Measurements from ENCODE around the gene ERC2. TPM values are rescaled to one million over a fixed set of nuclear protein-coding genes. Genes with fewer than 3 reads are reported as not detected.
A peak's percentile ranks its signal among the peaks of the same experiment; 100 is the strongest.

ERC2 gene
- total and polyA plus RNA-seq, 2 donors (not counting 1 experiment from before 2014, with no cell fraction given): 0.14 to 0.17 TPM

DNA sequence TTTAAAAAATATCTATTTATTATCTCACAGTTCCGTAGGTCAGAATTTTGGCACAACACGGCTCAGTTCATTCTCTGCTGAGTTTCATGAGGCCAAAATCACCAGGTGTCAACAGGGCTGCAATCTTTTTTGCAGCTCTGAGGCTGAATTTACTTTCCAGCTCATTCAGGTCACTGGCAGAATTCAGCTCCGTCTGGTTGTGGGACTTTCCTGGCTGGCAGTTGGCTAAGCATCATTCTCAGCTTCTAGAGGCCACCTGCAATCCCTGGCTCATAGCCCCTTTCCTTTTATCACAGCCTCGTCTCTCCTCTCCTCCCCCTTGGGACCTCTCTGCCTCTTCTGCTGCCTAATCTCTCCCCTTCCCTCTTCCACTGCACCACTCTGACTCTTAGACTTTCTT, 807.1 kb downstream of the ERC2 start:
- DNase-seq (ENCODE audit: low read depth in 2 of 2): peak in 1 of 2 donors; percentile 8
- no peaks in the 10 kb centered on the region for H3K79me2 ChIP-seq (ENCODE audit: control insufficient read depth, insufficient read depth, low read length)
- TF ChIP-seq, protein P1, sequence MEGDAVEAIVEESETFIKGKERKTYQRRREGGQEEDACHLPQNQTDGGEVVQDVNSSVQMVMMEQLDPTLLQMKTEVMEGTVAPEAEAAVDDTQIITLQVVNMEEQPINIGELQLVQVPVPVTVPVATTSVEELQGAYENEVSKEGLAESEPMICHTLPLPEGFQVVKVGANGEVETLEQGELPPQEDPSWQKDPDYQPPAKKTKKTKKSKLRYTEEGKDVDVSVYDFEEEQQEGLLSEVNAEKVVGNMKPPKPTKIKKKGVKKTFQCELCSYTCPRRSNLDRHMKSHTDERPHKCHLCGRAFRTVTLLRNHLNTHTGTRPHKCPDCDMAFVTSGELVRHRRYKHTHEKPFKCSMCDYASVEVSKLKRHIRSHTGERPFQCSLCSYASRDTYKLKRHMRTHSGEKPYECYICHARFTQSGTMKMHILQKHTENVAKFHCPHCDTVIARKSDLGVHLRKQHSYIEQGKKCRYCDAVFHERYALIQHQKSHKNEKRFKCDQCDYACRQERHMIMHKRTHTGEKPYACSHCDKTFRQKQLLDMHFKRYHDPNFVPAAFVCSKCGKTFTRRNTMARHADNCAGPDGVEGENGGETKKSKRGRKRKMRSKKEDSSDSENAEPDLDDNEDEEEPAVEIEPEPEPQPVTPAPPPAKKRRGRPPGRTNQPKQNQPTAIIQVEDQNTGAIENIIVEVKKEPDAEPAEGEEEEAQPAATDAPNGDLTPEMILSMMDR (conservative IDR thresholded peaks at IDR 0.05 in 1 of 2, IDR thresholded peaks at IDR 0.05 in 1 of 2; ENCODE audit: low read depth in 1 of 2, low read length in 2 of 2): no peak
- no peak for TF ChIP-seq EZH2 (IDR thresholded peaks at IDR 0.05; ENCODE audit: low read length, missing control alignments)
- no peaks in the 10 kb centered on the region for H4K20me1 ChIP-seq (ENCODE audit: control insufficient read depth, extremely low read depth, insufficient read depth, low read length)
- no peak overlapping the region for H3K4me2 ChIP-seq (ENCODE audit: extremely low read depth, insufficient read depth, low read length)
- H3K36me3 ChIP-seq (ENCODE audit: control insufficient read depth, insufficient read depth, low read length): no peaks in the 10 kb centered on the region
- H3K9me3 ChIP-seq (ENCODE audit: control insufficient read depth, insufficient read depth, low read depth, low read length): no peaks in the 10 kb centered on the region
- H3K9ac ChIP-seq (ENCODE audit: insufficient read depth, low read length): no peak overlapping the region
- no peaks in the 10 kb centered on the region for H3K4me1 ChIP-seq (ENCODE audit: control insufficient read depth, extremely low read depth, insufficient read depth, low read length)
- H3K27me3 ChIP-seq (ENCODE audit: control insufficient read depth, insufficient read depth, low read length): no peaks in the 10 kb centered on the region
- H3K4me3 ChIP-seq (replicated peaks in 1 of 4; ENCODE audit: control extremely low read depth in 1 of 4, insufficient read depth in 1 of 4, low read depth in 3 of 4, low read length in 4 of 4): no peak overlapping the region
- H2AFZ ChIP-seq (ENCODE audit: low read length): no peak overlapping the region
- H3K27ac ChIP-seq (ENCODE audit: insufficient read depth, low read length): no peak overlapping the region

DNA sequence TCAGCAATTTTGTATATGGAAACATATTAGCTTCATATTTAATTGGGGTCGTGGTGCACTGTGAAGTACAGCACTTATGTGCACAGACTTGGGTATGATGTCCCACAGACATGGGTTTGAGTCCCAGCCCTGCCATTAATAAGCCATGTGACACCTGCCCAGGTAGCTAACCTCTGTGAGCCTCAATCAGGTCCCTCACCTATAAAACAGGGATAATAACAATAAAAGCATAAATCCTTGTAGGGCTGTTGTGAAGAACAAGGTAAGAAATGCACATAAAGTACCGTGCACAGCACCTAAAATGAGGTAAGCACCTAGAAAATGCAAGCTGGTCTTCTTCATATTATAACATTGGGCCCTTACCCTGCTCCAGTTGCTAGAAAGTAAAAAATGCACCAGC, 807.6 kb downstream of the ERC2 start:
- Histone ChIP-seq H3K79me2 (ENCODE audit: control insufficient read depth, insufficient read depth, low read length) (no peaks in the 10 kb centered on the region), H3K36me3 (ENCODE audit: control insufficient read depth, insufficient read depth, low read length) (no peaks in the 10 kb centered on the region)
- no peak for DNase-seq (ENCODE audit: low read depth in 2 of 2)

DNA sequence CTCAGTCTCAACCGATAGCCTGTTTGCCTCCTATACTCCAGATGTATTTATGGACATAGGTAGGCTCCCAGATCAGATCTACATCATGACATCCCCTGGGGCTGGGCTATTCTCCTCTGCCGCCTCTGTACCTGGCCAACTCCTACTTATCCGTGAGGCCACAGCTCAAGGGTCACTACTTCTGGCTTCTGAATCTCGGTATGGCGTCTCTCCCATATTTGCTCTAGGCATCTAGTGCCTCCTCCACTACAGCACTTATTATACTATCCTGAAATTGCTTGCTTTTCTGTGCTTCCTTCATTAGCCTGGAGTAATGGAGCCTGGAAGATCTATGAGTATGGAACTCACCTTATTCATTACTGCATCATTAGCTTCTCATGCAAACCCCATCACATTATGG, 808.6 kb downstream of the ERC2 start:
- Histone ChIP-seq H3K4me2 (ENCODE audit: extremely low read depth, insufficient read depth, low read length) (no peak overlapping the region), H3K27ac (ENCODE audit: insufficient read depth, low read length) (no peak overlapping the region), H3K36me3 (ENCODE audit: control insufficient read depth, insufficient read depth, low read length) (no peaks in the 10 kb centered on the region), H3K4me3 (replicated peaks in 1 of 4; ENCODE audit: control extremely low read depth in 1 of 4, insufficient read depth in 1 of 4, low read depth in 3 of 4, low read length in 4 of 4) (no peak overlapping the region), H2AFZ (ENCODE audit: low read length) (no peak overlapping the region), H3K4me1 (ENCODE audit: control insufficient read depth, extremely low read depth, insufficient read depth, low read length) (no peaks in the 10 kb centered on the region), H3K79me2 (ENCODE audit: control insufficient read depth, insufficient read depth, low read length) (no peaks in the 10 kb centered on the region), H3K9ac (ENCODE audit: insufficient read depth, low read length) (no peak overlapping the region), H3K27me3 (ENCODE audit: control insufficient read depth, insufficient read depth, low read length) (no peaks in the 10 kb centered on the region), H3K9me3 (ENCODE audit: control insufficient read depth, insufficient read depth, low read depth, low read length) (no peaks in the 10 kb centered on the region), H4K20me1 (ENCODE audit: control insufficient read depth, extremely low read depth, insufficient read depth, low read length) (no peaks in the 10 kb centered on the region)
- DNase-seq (ENCODE audit: low read depth in 2 of 2): no peak
- no peak for TF ChIP-seq EZH2 (IDR thresholded peaks at IDR 0.05; ENCODE audit: low read length, missing control alignments)

More for the DNA sequence above, 807.6 kb downstream of the ERC2 start:
- TF ChIP-seq, protein P1 (conservative IDR thresholded peaks at IDR 0.05 in 1 of 2, IDR thresholded peaks at IDR 0.05 in 1 of 2; ENCODE audit: low read depth in 1 of 2, low read length in 2 of 2): no peak
- TF ChIP-seq EZH2 (IDR thresholded peaks at IDR 0.05; ENCODE audit: low read length, missing control alignments): no peak
- H3K9me3 ChIP-seq (ENCODE audit: control insufficient read depth, insufficient read depth, low read depth, low read length): no peaks in the 10 kb centered on the region
- H3K9ac ChIP-seq (ENCODE audit: insufficient read depth, low read length): no peak overlapping the region
- H3K4me2 ChIP-seq (ENCODE audit: extremely low read depth, insufficient read depth, low read length): no peak overlapping the region
- no peaks in the 10 kb centered on the region for H3K4me1 ChIP-seq (ENCODE audit: control insufficient read depth, extremely low read depth, insufficient read depth, low read length)
- H4K20me1 ChIP-seq (ENCODE audit: control insufficient read depth, extremely low read depth, insufficient read depth, low read length): no peaks in the 10 kb centered on the region
- H3K4me3 ChIP-seq (replicated peaks in 1 of 4; ENCODE audit: control extremely low read depth in 1 of 4, insufficient read depth in 1 of 4, low read depth in 3 of 4, low read length in 4 of 4): no peak overlapping the region
- no peak overlapping the region for H3K27ac ChIP-seq (ENCODE audit: insufficient read depth, low read length)
- H2AFZ ChIP-seq (ENCODE audit: low read length): no peak overlapping the region
- H3K27me3 ChIP-seq (ENCODE audit: control insufficient read depth, insufficient read depth, low read length): no peaks in the 10 kb centered on the region

Data from fibroblast of lung (primary cell).